B cell (primary cell): ENCODE data around the gene TFF3. TPM values are rescaled to one million over a fixed set of nuclear protein-coding genes. Genes with fewer than 3 reads are reported as not detected.

ENCODE experiments used
- ATAC-seq: fragments of 200-7000 bp; cut with Tn5 transposase; one replicate; pipeline ENCODE4 v1.10.0; 2021; ENCODE audit warnings: low read depth, mild to moderate bottlenecking, moderate number of reproducible peaks, moderate library complexity
- CTCF ChIA-PET: fragments of 350-600 bp; sonication (Branson Sonifier 250); formaldehyde crosslinking; loops from one replicate; lab custom pipeline; 2021; ENCODE audit warnings: antibody characterized with exemption, inconsistent platforms; lab: Charles Lee
- POLR2A ChIA-PET: fragments of 350-600 bp; sonication (Branson Sonifier 250); formaldehyde crosslinking; loops from one replicate; lab custom pipeline; 2021; ENCODE audit warnings: antibody characterized with exemption; lab: Charles Lee
- DNase-seq: peaks from one replicate; pipeline ENCODE4 v3.0.0; 2013
- H2AFZ ChIP-seq: 2 replicates; pipeline ENCODE4 v1.6.1; 2012; ENCODE audit warnings: mild to moderate bottlenecking, low read depth, low read length; ENCODE audit not compliant: insufficient read depth, poor library complexity, severe bottlenecking
- H3K27ac ChIP-seq, 2 donors: 1 replicate in 1 of 2; 2 replicates in 1 of 2; pipeline ENCODE4 v1.5.1; 2012 to 2013; ENCODE audit warnings: low read length in 2 of 2, mild to moderate bottlenecking in 2 of 2, moderate library complexity in 1 of 2
- H3K27me3 ChIP-seq, 4 experiments: fragments of 200-600 bp in 1 of 4; sonication (generic) in 1 of 4; replicated peaks in 1 of 4; 1 replicate in 2 of 4; 2 replicates in 2 of 4; pipeline versions ENCODE4 v1.6.1 to v1.7.0; 2013 to 2016; ENCODE audit warnings: low read length in 3 of 4, mild to moderate bottlenecking in 2 of 4, mixed read lengths in 1 of 4, moderate library complexity in 1 of 4; ENCODE audit not compliant: insufficient read depth in 4 of 4, control insufficient read depth in 3 of 4; ENCODE audit errors: control extremely low read depth in 1 of 4
- H3K36me3 ChIP-seq, 2 experiments: replicated peaks in 1 of 2; 1 replicate in 1 of 2; 2 replicates in 1 of 2; pipeline versions ENCODE4 v1.6.1 to v1.7.1; 2013; ENCODE audit warnings: low read length in 1 of 2; ENCODE audit not compliant: insufficient read depth in 2 of 2, control insufficient read depth in 1 of 2; ENCODE audit errors: control extremely low read depth in 1 of 2, extremely low read depth in 1 of 2
- H3K4me1 ChIP-seq, 2 donors: fragments of 200-600 bp in 1 of 2; sonication (generic) in 1 of 2; 1 replicate in 1 of 2; 2 replicates in 1 of 2; pipeline versions ENCODE4 v1.5.1 to v1.6.1; 2013 to 2017; ENCODE audit warnings: low read length in 2 of 2; ENCODE audit not compliant: control insufficient read depth in 2 of 2, insufficient read depth in 2 of 2
- H3K4me2 ChIP-seq: replicated peaks from 2 replicates; pipeline ENCODE3; 2012; ENCODE audit warnings: mild to moderate bottlenecking, low read depth, low read length; ENCODE audit not compliant: poor library complexity, severe bottlenecking
- H3K4me3 ChIP-seq, 5 experiments: fragments of 200-600 bp in 1 of 5; sonication (generic) in 1 of 5; 1 replicate in 3 of 5; 2 replicates in 2 of 5; pipeline versions ENCODE4 v1.5.1 to v1.7.0; 2011 to 2016; ENCODE audit warnings: low read length in 4 of 5, mild to moderate bottlenecking in 4 of 5, low read depth in 2 of 5, control low read depth in 1 of 5, moderate library complexity in 1 of 5; ENCODE audit not compliant: insufficient read depth in 1 of 5; ENCODE audit errors: control extremely low read depth in 1 of 5, extremely low read depth in 1 of 5
- H3K79me2 ChIP-seq: fragments of 200-600 bp; sonication (generic); one replicate; pipeline ENCODE4 v1.6.0; 2016; ENCODE audit warnings: low read length; ENCODE audit not compliant: control insufficient read depth, insufficient read depth
- H3K9ac ChIP-seq: fragments of 200-600 bp; sonication (generic); 2 replicates; pipeline ENCODE4 v1.6.1; 2017; ENCODE audit warnings: mild to moderate bottlenecking, low read length, moderate library complexity
- H3K9me3 ChIP-seq, 3 donors: one replicate each; pipeline versions ENCODE4 v1.6.1 to v1.7.1; 2013; ENCODE audit warnings: low read length in 2 of 3; ENCODE audit not compliant: control insufficient read depth in 2 of 3, insufficient read depth in 1 of 3; ENCODE audit errors: control extremely low read depth in 1 of 3
- H4K20me1 ChIP-seq: 2 replicates; pipeline ENCODE4 v1.6.0; 2012; ENCODE audit warnings: mild to moderate bottlenecking, low read length; ENCODE audit not compliant: insufficient read depth, control insufficient read depth, poor library complexity, severe bottlenecking
- H3K27ac Mint-ChIP-seq: one replicate; pipeline ENCODE4 v1.8.0; 2021; ENCODE audit warnings: mixed read lengths
- H3K27me3 Mint-ChIP-seq: one replicate; pipeline ENCODE4 v1.8.0; 2021; ENCODE audit warnings: mixed read lengths
- H3K4me1 Mint-ChIP-seq: one replicate; pipeline ENCODE4 v1.8.0; 2021; ENCODE audit warnings: mixed read lengths
- H3K4me3 Mint-ChIP-seq: one replicate; pipeline ENCODE4 v1.8.0; 2021; ENCODE audit warnings: mixed read lengths
- H3K9me3 Mint-ChIP-seq: one replicate; pipeline ENCODE4 v1.8.0; 2022; ENCODE audit warnings: mixed read lengths; ENCODE audit not compliant: insufficient read depth
- EZH2 ChIP-seq: IDR thresholded peaks from 2 replicates; pipeline ENCODE4 v1.6.1; 2012; ENCODE audit warnings: borderline replicate concordance, low read depth, mild to moderate bottlenecking, moderate library complexity, low read length; ENCODE audit not compliant: insufficient read depth, poor library complexity, severe bottlenecking
- WGBS: methylation state at CpG from one replicate; pipeline ENCODE4 v1.1.5; 2013; ENCODE audit warnings: missing lambda C conversion rate; ENCODE audit not compliant: insufficient coverage; 5-methylcytosine and 5-hydroxymethylcytosine counted together
- intact Hi-C: fragments of 100-400 bp; cut with micrococcal nuclease; formaldehyde crosslinking; loops from one replicate; pipeline ENCODE4 v1.10.0; 2022
- polyA plus RNA-seq: library from polyadenylated mRNA; depleted of rRNA; stranded (reverse); fragments of >200 nt; gene quantifications from 2 replicates; pipeline ENCODE4 v1.2.3, GENCODE V29; 2012
- total RNA-seq, 2 donors: library from RNA; stranded (reverse); fragments of 120-200 nt in 1 of 2; gene quantifications; 1 replicate in 1 of 2; 2 replicates in 1 of 2; pipeline versions ENCODE4 v1.2.3 to v1.2.4, GENCODE V29; 2013 to 2022
- TF ChIP-seq, protein P1 (sequence below): fragments of 200-600 bp; IDR thresholded peaks from one replicate; pipeline ENCODE4 v1.8.0; 2022; ENCODE audit warnings: antibody characterized with exemption, mild to moderate bottlenecking

Gene TFF3
- total and polyA plus RNA-seq, 2 donors (not counting 1 experiment from before 2014, with no cell fraction given) = not detected

DNA sequence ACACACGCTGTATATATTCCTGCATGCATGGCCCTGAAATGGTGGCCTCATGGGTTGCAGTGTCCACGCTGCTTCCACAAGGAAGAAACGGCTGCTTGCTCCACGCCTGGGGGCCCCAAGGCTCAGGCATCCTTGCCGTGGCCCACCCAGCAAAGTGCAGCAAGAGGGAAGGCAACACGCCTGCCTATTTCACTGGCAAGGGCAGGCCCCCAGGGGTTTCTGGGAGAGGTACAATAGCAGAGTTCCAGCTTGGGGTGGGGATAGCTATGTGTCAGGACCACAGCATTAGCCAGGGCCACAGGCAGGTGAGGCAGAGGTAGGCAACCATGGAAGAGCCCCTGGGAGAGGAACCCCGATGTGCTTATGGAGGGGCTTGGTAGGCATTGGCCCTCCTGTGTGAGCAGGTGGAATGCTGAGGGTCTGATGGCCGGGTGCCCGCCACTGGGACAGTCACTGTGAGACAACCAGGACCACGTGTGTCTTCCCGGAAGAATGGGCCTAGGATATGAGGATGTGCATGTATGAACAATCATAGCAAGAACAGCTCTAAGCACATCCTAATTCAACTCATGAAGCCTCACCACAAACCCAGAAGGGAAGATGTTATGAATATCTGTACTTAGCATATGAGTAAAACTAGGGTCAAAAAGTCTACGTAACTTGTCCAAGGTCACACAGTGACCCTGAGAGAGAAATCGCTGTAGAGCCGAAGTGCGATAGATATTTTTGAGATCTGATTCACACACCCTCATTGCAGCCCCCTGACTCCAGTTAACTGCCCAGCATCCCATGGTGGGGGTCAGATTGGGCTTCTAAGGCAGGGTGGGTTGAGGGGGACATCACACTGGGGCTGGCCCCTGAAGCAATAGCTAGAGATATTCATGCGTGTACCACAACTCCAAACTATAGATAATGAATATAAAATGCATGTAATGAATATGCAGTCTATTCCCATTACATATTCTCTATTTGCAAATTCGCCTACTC is 23.8 kb upstream of the TFF3 start:
- no peak overlapping the region for H2AFZ ChIP-seq
- WGBS = 90% methylated on average over 14 of the region's 17 CpGs
- Mint-ChIP-seq H3K27me3 (peaks cover 16% of the 10 kb centered on the region), H3K9me3 (no peaks in the 10 kb centered on the region), H3K4me1 (peaks cover 8% of the 10 kb centered on the region), H3K27ac (no peak overlapping the region), H3K4me3 (no peak overlapping the region)
- no peak overlapping the region for H3K4me3 ChIP-seq
- no peak overlapping the region for H3K4me2 ChIP-seq
- no peak overlapping the region for H3K27ac ChIP-seq
- no peaks in the 10 kb centered on the region for H3K9me3 ChIP-seq
- ATAC-seq = no peak
- no peaks in the 10 kb centered on the region for H3K79me2 ChIP-seq
- CTCF ChIA-PET = interaction anchor here (0.7 to 4.1 kb wide), 12 partner anchors 10 to 198 kb away, joined by 3 to 59 read pairs (median 4); no protein-coding TSS in a partner anchor
- DNase-seq = no peak
- no peak for TF ChIP-seq EZH2
- TF ChIP-seq, protein P1, sequence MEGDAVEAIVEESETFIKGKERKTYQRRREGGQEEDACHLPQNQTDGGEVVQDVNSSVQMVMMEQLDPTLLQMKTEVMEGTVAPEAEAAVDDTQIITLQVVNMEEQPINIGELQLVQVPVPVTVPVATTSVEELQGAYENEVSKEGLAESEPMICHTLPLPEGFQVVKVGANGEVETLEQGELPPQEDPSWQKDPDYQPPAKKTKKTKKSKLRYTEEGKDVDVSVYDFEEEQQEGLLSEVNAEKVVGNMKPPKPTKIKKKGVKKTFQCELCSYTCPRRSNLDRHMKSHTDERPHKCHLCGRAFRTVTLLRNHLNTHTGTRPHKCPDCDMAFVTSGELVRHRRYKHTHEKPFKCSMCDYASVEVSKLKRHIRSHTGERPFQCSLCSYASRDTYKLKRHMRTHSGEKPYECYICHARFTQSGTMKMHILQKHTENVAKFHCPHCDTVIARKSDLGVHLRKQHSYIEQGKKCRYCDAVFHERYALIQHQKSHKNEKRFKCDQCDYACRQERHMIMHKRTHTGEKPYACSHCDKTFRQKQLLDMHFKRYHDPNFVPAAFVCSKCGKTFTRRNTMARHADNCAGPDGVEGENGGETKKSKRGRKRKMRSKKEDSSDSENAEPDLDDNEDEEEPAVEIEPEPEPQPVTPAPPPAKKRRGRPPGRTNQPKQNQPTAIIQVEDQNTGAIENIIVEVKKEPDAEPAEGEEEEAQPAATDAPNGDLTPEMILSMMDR = no peak
- no peak overlapping the region for H3K9ac ChIP-seq
- peaks cover 7 to 8% of the 10 kb centered on the region in 2 donors for H3K4me1 ChIP-seq
- H3K27me3 ChIP-seq = peaks cover 0 to 10% (median 5%) of the 10 kb centered on the region in 4 experiments
- POLR2A ChIA-PET = interaction anchor here (1.1 kb wide), 1 partner anchor 175 kb away, joined by 3 read pairs; the partner anchor contains the start of gene SLC37A1
- H3K36me3 ChIP-seq = no peaks in the 10 kb centered on the region
- intact Hi-C loops = loop anchor here (1.0 to 10.0 kb wide), 2 partner anchors 111 to 174 kb away; no protein-coding TSS in a partner anchor
- H4K20me1 ChIP-seq = no peaks in the 10 kb centered on the region
